GM19468 (cell line): ENCODE data around the gene PPP2R5E.
"Not testable (repeated sequence)": the region's sequence is repeated elsewhere in the genome, so short reads cannot be mapped to it uniquely, and the experiment has no call there.

ENCODE experiments used
- ATAC-seq: cut with Tn5 transposase; IDR thresholded peaks from one replicate; pipeline ENCODE4 v1.9.1; 2021; ENCODE audit warnings: mild to moderate bottlenecking, moderate library complexity, moderate number of reproducible peaks; ENCODE audit not compliant: unreplicated experiment; ENCODE audit errors: extremely low read depth

Gene PPP2R5E

DNA sequence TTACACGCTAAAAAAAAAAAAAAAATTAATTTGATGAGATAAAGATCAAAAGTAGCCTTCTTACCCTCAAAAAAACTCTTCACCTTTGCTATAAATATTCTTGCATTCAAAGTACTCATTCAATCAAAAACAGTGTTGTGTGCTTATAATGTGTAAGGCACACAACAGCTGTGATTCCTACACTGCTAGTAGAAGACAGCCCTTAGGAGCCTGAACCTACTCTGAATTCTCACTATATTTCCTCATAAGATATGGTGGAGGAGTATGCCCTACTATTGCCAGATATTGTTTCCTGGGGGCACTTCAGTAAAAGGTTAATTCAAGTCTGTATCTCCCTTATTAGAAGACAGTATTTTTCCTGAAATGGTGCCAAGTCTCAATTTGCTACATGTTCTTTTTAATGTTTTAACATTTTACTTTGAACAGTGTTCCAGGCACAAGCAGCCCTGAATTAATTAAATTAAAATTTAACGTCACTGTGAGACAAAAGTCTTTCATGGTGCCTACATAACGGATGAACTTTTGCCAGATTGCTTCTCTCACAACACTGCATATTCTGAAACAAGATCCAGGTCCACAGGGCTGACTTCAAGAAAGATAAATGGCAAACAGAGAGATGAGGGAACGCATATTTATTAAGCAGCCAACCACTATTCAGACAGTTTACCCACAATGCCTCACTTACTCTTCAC, 19.3 kb downstream of the PPP2R5E start:
- no peak for ATAC-seq

GRCh38 chr14:63522511-63522910, 20.7 kb downstream of the PPP2R5E start:
- ATAC-seq, result not testable (repeated sequence)

DNA sequence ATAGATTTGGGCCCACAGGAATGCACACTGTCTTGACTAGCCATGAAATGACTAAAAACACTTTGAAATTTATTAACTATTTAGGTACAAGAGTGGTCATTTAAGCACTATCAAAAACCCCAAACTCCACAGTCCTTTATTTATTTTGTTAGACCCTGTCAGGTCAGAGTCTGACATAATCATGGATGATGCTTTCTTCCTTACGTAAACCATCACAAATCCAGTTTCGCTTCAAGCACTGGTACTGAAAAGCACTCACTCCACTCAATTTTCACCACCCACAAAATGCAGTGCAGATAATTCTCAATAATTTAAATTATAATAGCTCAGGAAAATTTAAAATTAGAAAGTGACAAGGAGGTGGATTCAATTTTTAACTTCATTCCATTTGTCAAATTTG, 25.8 kb downstream of the PPP2R5E start:
- no peak for ATAC-seq

DNA sequence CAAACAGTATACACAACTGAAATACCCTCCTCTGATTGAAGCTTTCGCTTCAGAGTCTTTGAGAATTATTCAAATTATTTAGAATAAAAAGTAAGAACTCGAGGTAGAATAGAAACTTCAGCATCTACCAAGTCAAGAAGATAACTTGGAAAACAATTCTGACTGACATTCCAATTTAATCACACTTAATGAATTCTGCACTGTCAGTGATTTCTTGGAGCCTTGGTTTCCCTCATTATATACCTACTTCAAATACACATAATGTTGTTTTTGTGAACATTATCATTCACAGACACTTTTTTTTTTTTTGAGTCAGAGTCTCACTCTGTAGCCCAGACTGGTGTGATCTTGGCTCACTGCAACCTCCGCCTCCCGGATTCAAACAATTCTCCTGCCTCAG, 27.9 kb downstream of the PPP2R5E start:
- no peak for ATAC-seq

- no peak for ATAC-seq
Observed at GRCh38 chr14:63513756-63514155, 29.4 kb downstream of the PPP2R5E start.

DNA sequence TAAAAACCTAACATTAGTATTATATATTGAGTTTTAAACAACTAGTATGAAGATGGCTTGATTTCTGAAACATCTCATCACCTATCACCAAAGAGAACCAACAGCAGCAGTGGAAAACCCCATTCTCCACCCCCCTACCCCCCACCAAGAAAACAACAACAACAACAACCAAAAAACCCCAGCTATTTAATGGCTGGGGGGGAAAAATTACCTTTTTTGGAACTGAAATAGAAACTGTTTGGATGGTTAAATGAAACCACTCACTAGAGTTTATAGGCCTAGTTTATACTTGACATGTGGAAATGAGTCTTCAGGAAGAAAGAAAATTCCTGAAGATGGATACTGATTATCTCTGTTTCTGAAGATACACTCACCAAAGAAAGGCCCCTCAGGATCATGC, 30.3 kb downstream of the PPP2R5E start:
- ATAC-seq, result no peak

DNA sequence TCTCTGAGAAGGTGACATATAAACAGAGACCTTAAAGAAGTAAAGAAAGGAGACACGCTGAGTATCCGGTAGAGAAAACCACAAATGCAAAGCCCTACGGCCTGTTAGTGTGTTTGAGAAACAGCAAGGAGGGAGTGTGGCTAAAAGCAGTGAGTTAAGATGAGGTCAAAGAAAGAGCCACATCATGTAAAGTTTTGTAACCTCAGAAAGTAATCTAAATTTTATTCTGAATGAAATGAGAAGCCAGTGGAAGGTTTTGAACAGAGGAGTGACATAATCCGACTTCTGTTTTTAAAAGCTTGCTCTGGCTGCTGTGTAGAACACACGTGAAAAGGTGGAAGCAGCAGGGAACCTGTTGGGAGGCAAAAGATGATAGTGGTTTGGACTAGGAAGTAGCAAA, 32.6 kb downstream of the PPP2R5E start:
- ATAC-seq, result peak; percentile 56

GRCh38 chr14:63508033-63508432, 35.1 kb downstream of the PPP2R5E start:
- ATAC-seq, result no peak

- ATAC-seq, result no peak
Observed at GRCh38 chr14:63504648-63505047, 38.5 kb downstream of the PPP2R5E start.

DNA sequence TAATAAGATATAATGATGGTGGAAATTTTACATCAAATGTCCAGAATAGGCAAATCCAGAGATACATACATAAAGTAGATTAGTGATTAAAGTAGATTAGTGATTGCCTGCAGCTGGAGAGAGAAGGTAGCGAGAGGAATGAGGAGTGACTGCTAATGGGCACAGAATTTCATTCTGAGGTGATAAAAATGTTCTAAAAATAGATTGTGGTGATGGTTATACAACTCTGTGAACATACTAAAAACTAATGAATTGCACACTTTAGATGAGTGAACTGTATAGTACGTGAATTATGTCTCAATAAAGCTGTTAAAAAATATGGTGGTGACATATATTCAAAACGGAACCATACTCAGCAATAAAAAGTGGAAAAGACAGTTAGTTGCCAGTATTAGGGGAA, 41.7 kb downstream of the PPP2R5E start:
- ATAC-seq, result no peak

DNA sequence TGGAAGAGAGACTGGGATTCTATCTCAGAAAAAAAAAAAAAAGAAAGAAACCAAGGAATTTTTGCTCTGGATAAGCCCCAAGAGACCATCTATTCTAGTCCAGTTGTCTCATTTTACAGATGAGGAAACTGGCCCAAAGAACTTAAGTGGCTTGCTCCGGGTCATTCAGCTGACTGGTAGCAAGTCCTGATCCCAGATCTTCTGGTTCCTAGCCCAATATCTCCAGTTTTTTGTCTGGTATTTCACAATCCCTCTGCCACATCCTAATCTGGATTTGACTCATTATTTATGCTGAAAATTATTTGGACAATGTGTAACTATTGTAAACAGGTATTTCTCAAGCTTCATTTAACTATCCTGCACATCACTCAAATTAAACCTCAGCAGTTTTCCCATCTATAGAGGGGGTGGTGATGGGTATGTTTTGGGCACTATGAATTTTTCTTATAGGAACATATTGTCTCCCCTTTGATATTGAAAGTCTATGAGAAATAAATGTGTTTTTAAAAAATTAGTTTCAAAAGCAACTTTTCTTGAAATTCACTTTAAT, 43.4 kb downstream of the PPP2R5E start:
- no peak for ATAC-seq

DNA sequence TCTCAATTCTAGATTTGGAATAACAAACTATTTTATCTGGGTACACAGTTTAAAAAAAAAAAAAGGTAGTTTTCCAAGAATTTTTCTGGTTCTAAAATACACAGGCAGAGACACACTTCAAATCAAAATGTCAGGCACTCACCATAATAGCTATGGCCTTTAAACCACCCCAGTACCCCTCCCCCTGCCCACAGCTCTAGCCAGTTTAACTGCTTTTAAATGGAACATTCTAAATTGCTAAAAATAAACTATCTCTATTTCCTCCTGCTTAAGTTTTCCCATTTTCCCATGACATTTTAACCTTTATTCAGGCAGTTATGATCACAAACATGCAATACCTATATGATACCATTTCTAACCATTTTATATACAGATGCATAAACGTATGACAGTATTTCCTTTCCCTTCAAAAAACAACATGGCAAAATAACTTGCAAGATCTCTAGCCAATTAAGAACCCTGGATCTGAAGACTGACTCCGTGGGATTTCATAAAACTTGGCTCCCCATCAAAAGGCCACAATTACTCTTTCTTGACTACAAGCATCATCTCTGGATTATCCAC, 46.3 kb downstream of the PPP2R5E start:
- ATAC-seq, result no peak

GRCh38 chr14:63493246-63493645, 49.9 kb downstream of the PPP2R5E start:
- ATAC-seq, result no peak

GRCh38 chr14:63492391-63492790, 50.8 kb downstream of the PPP2R5E start:
- no peak for ATAC-seq

DNA sequence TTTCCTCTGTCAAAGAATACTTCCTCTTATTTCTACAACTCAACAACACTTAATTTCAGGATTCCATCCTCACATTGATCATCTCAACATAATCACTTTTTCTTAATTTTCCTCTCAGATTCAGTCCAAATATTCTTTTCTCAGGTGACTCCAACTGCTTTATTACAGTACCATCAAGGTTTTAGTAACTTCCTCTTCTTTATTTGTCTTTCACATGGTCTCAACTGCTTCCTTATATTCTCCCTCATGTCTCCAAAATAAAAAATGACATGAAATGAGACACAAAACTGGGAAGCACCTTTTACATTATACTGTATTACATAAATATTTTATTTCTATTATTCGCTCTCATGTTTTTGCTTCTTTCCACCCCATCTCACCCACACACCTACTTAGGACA, 55.5 kb downstream of the PPP2R5E start:
- no peak for ATAC-seq

DNA sequence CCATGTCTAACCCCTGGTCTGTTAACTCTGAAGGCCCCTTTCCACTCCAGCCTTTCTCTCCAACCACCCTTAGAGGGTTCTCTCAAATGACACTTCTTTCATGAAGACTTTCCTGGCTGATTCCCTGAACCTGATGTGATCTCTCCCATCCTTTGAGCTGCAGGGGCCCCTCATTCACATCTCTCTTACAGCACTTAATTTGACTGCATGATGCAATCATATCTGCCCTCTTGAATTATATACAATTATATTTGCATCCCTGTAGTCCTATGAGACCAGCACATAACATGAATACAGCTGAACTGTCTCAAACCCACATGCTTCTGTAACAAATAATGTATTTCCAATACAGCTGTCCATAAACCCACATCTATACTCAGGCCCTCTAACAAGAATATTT, 56.4 kb downstream of the PPP2R5E start:
- no peak for ATAC-seq

GRCh38 chr14:63483315-63483714, 59.9 kb downstream of the PPP2R5E start:
- no peak for ATAC-seq

DNA sequence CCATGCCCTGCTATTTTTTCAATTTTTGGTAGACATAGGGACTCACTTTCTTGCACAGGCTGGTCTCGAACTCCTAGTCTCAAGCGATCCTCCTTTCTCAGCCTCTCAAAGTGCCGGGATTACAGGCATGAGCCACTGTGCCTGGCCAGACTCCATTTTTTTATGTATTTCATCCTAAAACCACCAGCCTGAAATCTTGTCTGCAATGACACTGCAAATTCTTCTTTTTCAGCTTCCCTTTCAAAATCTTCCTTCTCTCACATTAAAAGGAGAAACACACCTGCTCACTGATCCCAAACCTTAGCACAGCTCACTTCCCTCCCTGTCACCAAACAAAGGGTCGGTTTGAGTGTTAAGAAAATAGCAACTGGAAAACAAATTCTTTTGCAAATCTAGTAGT, 62.6 kb downstream of the PPP2R5E start:
- no peak for ATAC-seq

DNA sequence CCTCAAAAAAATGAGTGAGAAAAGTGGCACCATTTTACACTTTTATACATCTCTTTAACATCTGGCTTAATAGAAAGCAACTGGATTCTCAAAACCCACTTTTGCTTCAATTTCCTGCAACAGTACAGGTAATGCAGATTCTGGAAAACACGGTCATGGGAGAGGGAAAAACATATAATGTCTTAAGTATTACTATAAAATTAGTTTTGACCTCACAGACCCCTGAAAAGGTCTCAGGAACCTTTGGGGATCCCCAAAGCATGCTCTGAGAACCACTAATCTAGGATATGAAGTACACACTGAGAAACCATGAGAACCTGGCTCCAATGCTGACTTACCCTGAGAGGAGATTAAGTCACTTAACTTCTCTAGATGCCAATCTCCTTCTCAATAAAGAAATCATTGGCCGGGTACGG, 64.7 kb downstream of the PPP2R5E start:
- ATAC-seq, result peak; percentile 23

DNA sequence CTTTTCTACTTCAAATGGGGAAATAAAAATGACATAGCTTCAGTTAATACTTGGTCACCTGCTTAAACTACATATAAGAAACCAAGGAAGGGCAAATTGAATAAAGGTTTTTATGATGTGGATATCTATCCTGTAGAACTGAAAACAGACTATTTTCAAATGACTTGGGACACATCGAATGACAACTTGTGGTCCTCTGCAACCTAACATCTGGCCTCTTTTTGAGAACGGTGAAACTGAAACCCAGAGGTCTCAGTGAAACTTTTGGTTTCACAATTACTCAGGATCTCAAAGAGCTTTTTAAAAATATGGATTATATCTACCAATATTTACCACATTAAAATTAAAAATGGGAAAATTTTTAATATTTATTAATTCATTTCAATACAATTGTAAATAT, 65.2 kb downstream of the PPP2R5E start:
- ATAC-seq, result peak; percentile 31

DNA sequence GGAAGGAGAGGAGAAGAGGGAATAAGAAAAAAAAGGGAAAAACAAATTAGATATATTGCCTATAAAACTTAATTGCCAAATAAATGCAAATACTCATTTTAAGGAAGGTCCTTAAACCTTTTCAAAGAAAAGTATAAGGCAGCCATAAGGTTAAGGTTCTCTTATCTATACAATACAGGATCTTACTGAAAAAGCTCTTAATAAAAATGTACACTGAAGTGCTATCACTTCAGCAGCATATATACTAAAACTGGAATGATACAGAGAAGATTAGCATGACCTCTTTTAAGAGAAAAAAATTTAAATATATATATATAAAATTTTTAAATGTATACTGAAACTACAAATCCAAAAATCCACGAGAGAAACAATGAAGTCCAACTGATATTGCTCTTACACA, 65.6 kb downstream of the PPP2R5E start:
- no peak for ATAC-seq

- ATAC-seq, result no peak
Observed at GRCh38 chr14:63475761-63476160, 67.4 kb downstream of the PPP2R5E start.
